Measurements from ENCODE around the gene RPA1. TPM values are rescaled to one million over a fixed set of nuclear protein-coding genes. Genes with fewer than 3 reads are reported as not detected.

Gene RPA1
- total RNA-seq, 6 experiments from 2014 or later: 83.2 to 111 (median 108) TPM

- Mint-ChIP-seq H3K27me3 (ENCODE audit: insufficient read depth) (peaks cover 21% of the 10 kb centered on the region), H3K4me1 (ENCODE audit: low read depth) (peaks cover 12% of the 10 kb centered on the region; the same call in 1 of the 2 replicates), H3K9me3 (no peaks in the 10 kb centered on the region), H3K36me3 (ENCODE audit: low read depth) (no peaks in the 10 kb centered on the region), H3K4me3 (no peak overlapping the region), H3K27ac (no peak overlapping the region)
- no peak for TF ChIP-seq CTCF (IDR thresholded peaks at IDR 0.05)
- DNase-seq: no peak
Measured at GRCh38 chr17:1906662-1907101, 76.9 kb downstream of the RPA1 start.

- H3K27me3 Mint-ChIP-seq (ENCODE audit: insufficient read depth): peaks cover 24% of the 10 kb centered on the region
- H3K36me3 Mint-ChIP-seq (ENCODE audit: low read depth): no peaks in the 10 kb centered on the region
- no peak overlapping the region for H3K27ac Mint-ChIP-seq
- no peak for DNase-seq
- H3K4me3 Mint-ChIP-seq: no peak overlapping the region
- no peaks in the 10 kb centered on the region for H3K9me3 Mint-ChIP-seq
- peaks cover 12% of the 10 kb centered on the region; the same call in 1 of the 2 replicates for H3K4me1 Mint-ChIP-seq (ENCODE audit: low read depth)
- TF ChIP-seq CTCF (IDR thresholded peaks at IDR 0.05): no peak
Measured at GRCh38 chr17:1907216-1907631, 77.4 kb downstream of the RPA1 start.

GRCh38 chr17:1907909-1908698, 78.3 kb downstream of the RPA1 start:
- Mint-ChIP-seq H3K27ac (no peak overlapping the region), H3K4me3 (peak overlapping the region; percentile 70; the same call in 1 of the 2 replicates), H3K9me3 (no peaks in the 10 kb centered on the region), H3K4me1 (ENCODE audit: low read depth) (peaks cover 12% of the 10 kb centered on the region; the same call in 1 of the 2 replicates), H3K36me3 (ENCODE audit: low read depth) (no peaks in the 10 kb centered on the region), H3K27me3 (ENCODE audit: insufficient read depth) (peaks cover 28% of the 10 kb centered on the region)
- no peak for TF ChIP-seq CTCF (IDR thresholded peaks at IDR 0.05)
- DNase-seq: no peak

GRCh38 chr17:1908699-1909309, 79.0 kb downstream of the RPA1 start:
- Mint-ChIP-seq H3K27me3 (ENCODE audit: insufficient read depth) (peaks cover 33% of the 10 kb centered on the region), H3K27ac (no peak overlapping the region), H3K36me3 (ENCODE audit: low read depth) (no peaks in the 10 kb centered on the region), H3K9me3 (no peaks in the 10 kb centered on the region), H3K4me1 (ENCODE audit: low read depth) (peaks cover 12% of the 10 kb centered on the region; the same call in 1 of the 2 replicates), H3K4me3 (no peak overlapping the region; the same call in 1 of the 2 replicates)
- peak; percentile 84 for TF ChIP-seq CTCF (IDR thresholded peaks at IDR 0.05)
- peak; percentile 70 for DNase-seq

GRCh38 chr17:1909985-1910384, 80.2 kb downstream of the RPA1 start:
- H3K4me3 Mint-ChIP-seq: no peak overlapping the region
- no peak overlapping the region for H3K27ac Mint-ChIP-seq
- no peaks in the 10 kb centered on the region for H3K36me3 Mint-ChIP-seq (ENCODE audit: low read depth)
- no peak for TF ChIP-seq CTCF (IDR thresholded peaks at IDR 0.05)
- no peak for DNase-seq
- peaks cover 12% of the 10 kb centered on the region; the same call in 1 of the 2 replicates for H3K4me1 Mint-ChIP-seq (ENCODE audit: low read depth)
- peaks cover 44% of the 10 kb centered on the region for H3K27me3 Mint-ChIP-seq (ENCODE audit: insufficient read depth)
- no peaks in the 10 kb centered on the region for H3K9me3 Mint-ChIP-seq

Data from HFFc6 (cell line).